ENCODE data around the gene DLG1.

DNA sequence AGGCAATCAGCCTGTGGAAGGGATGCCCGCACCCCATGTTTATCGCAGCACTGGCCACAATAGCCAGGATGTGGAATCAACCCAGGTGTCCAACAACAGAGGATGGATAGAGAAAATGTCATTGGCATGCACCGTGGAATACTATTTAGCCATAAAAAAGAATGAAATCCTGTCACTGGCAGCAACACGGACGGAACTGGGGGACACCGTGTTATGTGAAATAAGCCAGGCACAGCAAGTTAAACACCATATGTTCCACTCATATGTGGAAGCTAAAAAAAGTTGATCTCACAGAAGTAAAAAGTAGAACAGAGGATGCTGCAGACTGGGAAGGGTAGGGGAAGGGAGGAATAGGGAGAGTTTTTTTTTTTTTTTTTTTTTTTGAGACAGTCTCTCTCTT lies 284.4 kb downstream of the DLG1 start:
- TF ChIP-seq, protein P1, sequence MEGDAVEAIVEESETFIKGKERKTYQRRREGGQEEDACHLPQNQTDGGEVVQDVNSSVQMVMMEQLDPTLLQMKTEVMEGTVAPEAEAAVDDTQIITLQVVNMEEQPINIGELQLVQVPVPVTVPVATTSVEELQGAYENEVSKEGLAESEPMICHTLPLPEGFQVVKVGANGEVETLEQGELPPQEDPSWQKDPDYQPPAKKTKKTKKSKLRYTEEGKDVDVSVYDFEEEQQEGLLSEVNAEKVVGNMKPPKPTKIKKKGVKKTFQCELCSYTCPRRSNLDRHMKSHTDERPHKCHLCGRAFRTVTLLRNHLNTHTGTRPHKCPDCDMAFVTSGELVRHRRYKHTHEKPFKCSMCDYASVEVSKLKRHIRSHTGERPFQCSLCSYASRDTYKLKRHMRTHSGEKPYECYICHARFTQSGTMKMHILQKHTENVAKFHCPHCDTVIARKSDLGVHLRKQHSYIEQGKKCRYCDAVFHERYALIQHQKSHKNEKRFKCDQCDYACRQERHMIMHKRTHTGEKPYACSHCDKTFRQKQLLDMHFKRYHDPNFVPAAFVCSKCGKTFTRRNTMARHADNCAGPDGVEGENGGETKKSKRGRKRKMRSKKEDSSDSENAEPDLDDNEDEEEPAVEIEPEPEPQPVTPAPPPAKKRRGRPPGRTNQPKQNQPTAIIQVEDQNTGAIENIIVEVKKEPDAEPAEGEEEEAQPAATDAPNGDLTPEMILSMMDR (IDR thresholded peaks at IDR 0.05), result no peak
- TF ChIP-seq POLR2A (IDR thresholded peaks at IDR 0.05), result no peak
